HG03575 (cell line): Measurements from ENCODE around the gene GRIN1.

Experiments used
- ATAC-seq: cut with Tn5 transposase; IDR thresholded peaks from one replicate; pipeline ENCODE4 v1.9.1; 2021; ENCODE audit not compliant: unreplicated experiment, insufficient number of reproducible peaks, low FRiP score; ENCODE audit errors: extremely low read depth

Gene GRIN1

DNA sequence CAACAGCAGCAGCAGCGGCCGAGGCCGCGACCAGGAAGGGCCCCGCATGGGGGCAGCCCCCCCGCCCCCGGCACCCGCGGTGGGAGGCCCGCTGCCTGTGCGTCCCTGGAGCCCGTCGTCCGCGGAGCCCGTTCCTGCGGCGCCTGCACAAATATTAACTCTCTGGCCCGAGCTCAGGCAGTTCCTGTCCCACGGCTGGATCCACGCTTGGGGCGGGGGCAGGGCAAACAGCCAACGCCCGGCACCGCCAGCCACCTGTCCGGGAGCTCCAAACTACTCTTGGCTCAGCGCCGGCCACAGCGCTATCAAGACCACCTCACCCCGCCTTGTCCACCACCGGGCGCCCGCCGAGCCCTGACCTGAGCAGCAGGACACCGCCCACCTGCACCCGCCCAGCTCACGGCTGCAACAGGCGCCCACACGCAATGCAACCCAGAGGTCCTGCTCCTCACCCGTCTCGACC, 31.0 kb downstream of the GRIN1 start, which contains the start of gene LRRC26:
Gene LRRC26, minus strand, starts transcription at position 156 of the 463 bp plus-strand sequence. Its CDS starts 108 bp downstream, at position 48.
- ATAC-seq = no peak

GRCh38 chr9:137170486-137171148, 31.7 kb downstream of the GRIN1 start:
- ATAC-seq = no peak

GRCh38 chr9:137171149-137171900, 32.4 kb downstream of the GRIN1 start:
- ATAC-seq = no peak

- no peak for ATAC-seq
Measured at GRCh38 chr9:137172901-137173795, 34.2 kb downstream of the GRIN1 start.

GRCh38 chr9:137173796-137174664, 35.1 kb downstream of the GRIN1 start:
- no peak for ATAC-seq

- ATAC-seq = no peak
Measured at GRCh38 chr9:137174722-137175293, 35.9 kb downstream of the GRIN1 start.

- no peak for ATAC-seq
Measured at GRCh38 chr9:137175345-137175961, 36.5 kb downstream of the GRIN1 start.

GRCh38 chr9:137176302-137177182, 37.6 kb downstream of the GRIN1 start:
- no peak for ATAC-seq

- no peak for ATAC-seq
Measured at GRCh38 chr9:137178201-137178938, 39.4 kb downstream of the GRIN1 start.

GRCh38 chr9:137178939-137179630, 40.1 kb downstream of the GRIN1 start:
- ATAC-seq = no peak

- ATAC-seq = no peak
Measured at GRCh38 chr9:137179761-137180160, 40.8 kb downstream of the GRIN1 start.

DNA sequence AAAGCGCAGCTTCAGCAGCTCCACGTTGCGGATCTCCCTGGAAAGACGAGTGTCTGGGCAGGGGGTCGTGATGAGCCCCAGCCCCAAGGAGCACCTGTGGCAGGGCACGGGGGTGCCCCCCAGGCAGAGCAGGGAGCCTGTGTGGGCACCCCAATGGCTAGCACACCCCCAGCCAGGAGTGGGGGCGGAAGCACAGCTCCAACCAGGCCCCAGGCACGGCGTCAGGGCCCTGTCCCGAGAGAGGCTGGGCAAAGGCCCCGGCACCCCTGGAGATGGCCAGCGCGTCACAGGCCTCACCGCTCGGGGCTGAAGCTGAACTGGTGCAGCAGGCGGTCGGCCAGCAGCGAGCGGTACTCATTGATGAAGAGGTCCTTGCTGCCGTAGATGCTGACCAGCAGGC, 41.5 kb downstream of the GRIN1 start:
- ATAC-seq = no peak

DNA sequence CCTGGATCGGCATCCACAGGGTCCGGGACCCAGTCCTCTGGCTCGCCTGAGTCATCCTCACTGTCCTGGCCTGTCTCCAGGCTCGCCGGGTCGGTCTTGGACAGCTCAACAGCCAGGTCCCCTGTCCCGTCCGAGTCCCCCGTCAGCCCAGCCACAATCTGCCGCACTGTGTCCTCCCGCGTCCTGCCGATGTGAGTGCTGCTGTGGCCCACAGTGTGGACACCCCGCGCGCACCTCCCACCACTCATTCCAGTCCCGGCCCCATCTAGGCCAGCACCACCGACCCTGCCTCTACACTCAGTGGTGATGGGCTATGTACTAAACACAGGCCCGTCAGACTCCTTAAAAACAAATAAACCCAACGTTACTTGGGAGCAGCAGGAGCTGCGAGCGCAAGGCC, 42.7 kb downstream of the GRIN1 start:
- no peak for ATAC-seq

DNA sequence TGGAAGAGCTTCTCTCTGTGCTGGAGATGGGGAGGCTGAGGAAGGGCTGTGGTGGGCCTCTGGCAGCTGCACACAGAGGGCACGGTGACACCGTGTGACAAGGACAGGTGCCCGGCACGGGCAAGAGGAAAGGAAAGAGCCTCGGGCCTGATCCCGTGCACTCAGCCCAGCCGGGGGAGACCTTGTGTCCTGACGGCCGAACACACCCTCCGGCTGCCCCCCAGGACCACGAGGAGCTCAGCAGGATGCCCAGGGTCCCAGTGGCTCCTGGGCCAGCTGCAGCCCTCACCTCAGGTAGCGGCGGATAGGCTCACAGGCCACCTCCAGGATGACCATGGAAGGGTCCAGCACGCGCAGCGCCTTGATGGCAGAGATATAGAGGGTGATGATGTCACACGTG, 43.9 kb downstream of the GRIN1 start:
- ATAC-seq = no peak

GRCh38 chr9:137183980-137184595, 45.1 kb downstream of the GRIN1 start:
- ATAC-seq = no peak
